Upper lobe of right lung (tissue), 1 donor: ENCODE results near the gene RNF167. TPM values are rescaled to one million over a fixed set of nuclear protein-coding genes. Genes with fewer than 3 reads are reported as not detected.
"Not testable (repeated sequence)": the region's sequence is repeated elsewhere in the genome, so short reads cannot be mapped to it uniquely, and the experiment has no call there.

Experiments used
- ATAC-seq: fragments of 200-7000 bp; cut with Tn5 transposase; one replicate; pipeline ENCODE4 v1.9.1; 2020; ENCODE audit warnings: mild to moderate bottlenecking, moderate library complexity
- DNase-seq: peaks from one replicate; pipeline ENCODE4 v3.0.0-alpha.2; 2020
- H3K27ac ChIP-seq: fragments of 200-600 bp; one replicate; pipeline ENCODE4 v1.8.0; 2022
- H3K27me3 ChIP-seq: fragments of 200-600 bp; one replicate; pipeline ENCODE4 v1.8.0; 2022; ENCODE audit warnings: mild to moderate bottlenecking
- H3K36me3 ChIP-seq: fragments of 200-600 bp; one replicate; pipeline ENCODE4 v1.8.0; 2022
- H3K4me1 ChIP-seq: fragments of 200-600 bp; one replicate; pipeline ENCODE4 v1.8.0; 2022
- H3K4me3 ChIP-seq: fragments of 200-600 bp; one replicate; pipeline ENCODE4 v1.8.0; 2022; ENCODE audit warnings: mild to moderate bottlenecking
- H3K9me3 ChIP-seq: fragments of 200-600 bp; one replicate; pipeline ENCODE4 v1.8.0; 2022
- intact Hi-C: fragments of 100-400 bp; cut with DNase I; formaldehyde crosslinking; loops from one replicate; pipeline ENCODE4 v1.11.0; 2022
- total RNA-seq: library from RNA; stranded (reverse); fragmentation: NEBNext Ultra II Directional; extraction: Animal tissue kit (Norgen Biotek cat#: 25700); gene quantifications from one replicate; pipeline ENCODE4 v1.2.1, GENCODE V29; 2021
- TF ChIP-seq, protein P1 (sequence below): fragments of 200-600 bp; IDR thresholded peaks from one replicate; pipeline ENCODE4 v1.8.0; 2022; ENCODE audit warnings: antibody characterized with exemption
- donor health status: DM: no; HTN: yes; CAD: no; lungs with severe emphysema.

Gene RNF167
- total RNA-seq, 1 donor from 2014 or later: 92.9 TPM

GRCh38 chr17:4901108-4901647, 38.9 kb upstream of the RNF167 start:
- Histone ChIP-seq H3K36me3 (peaks cover 11% of the 10 kb centered on the region), H3K27ac (peak overlapping the region; percentile 11), H3K9me3 (no peaks in the 10 kb centered on the region), H3K27me3 (peaks cover 6% of the 10 kb centered on the region), H3K4me3 (peak overlapping the region; percentile 53), H3K4me1 (peaks cover 9% of the 10 kb centered on the region)
- DNase-seq: no peak
- TF ChIP-seq, protein P1, sequence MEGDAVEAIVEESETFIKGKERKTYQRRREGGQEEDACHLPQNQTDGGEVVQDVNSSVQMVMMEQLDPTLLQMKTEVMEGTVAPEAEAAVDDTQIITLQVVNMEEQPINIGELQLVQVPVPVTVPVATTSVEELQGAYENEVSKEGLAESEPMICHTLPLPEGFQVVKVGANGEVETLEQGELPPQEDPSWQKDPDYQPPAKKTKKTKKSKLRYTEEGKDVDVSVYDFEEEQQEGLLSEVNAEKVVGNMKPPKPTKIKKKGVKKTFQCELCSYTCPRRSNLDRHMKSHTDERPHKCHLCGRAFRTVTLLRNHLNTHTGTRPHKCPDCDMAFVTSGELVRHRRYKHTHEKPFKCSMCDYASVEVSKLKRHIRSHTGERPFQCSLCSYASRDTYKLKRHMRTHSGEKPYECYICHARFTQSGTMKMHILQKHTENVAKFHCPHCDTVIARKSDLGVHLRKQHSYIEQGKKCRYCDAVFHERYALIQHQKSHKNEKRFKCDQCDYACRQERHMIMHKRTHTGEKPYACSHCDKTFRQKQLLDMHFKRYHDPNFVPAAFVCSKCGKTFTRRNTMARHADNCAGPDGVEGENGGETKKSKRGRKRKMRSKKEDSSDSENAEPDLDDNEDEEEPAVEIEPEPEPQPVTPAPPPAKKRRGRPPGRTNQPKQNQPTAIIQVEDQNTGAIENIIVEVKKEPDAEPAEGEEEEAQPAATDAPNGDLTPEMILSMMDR: no peak
- no peak for ATAC-seq
- intact Hi-C loops: loop anchor here (10.0 kb wide), 1 partner anchor 164 kb away; no protein-coding TSS in a partner anchor

DNA sequence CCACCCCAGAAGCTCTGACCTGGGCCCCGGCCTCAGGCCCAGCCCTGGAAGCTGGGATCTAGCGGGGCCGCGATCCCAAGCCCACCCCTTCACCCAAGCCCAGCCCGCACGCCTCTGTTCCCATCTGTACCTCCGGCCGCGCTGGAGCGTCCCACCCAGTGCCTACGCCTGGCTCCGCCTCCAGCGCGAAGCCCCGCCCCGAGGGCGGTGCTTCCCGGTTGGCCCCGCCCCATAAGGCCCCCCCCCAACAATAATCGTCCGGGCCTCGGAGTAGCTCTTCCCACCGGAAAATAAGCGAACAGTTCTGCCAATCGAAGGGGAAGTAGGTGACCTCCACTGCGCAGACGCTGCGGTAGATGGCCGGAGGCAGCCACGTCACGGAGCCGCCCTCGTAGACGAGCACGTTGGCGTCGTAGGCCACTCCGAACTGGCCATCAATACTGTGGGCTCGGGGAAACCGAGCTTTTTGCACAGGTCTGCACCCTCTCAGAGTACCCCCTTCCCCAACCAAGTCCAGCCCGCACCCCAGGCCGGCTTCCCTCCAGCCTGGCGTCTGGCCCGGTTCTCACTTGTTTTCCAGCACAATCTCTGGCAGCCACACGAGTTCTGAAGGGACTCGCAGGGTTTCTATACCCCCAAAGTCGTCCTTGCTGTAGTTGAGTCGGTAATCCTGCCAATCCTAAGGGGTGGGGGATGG, 38.3 kb upstream of the RNF167 start:
- intact Hi-C loops: loop anchor here (10.0 kb wide), 1 partner anchor 163 kb away; no protein-coding TSS in a partner anchor
- H3K36me3 ChIP-seq: peaks cover 5% of the 10 kb centered on the region
- peak overlapping the region; percentile 42 for H3K27ac ChIP-seq
- no peaks in the 10 kb centered on the region for H3K9me3 ChIP-seq
- H3K4me1 ChIP-seq: peaks cover 9% of the 10 kb centered on the region
- peak; percentile 86 for DNase-seq
- peak overlapping the region; percentile 53 for H3K4me3 ChIP-seq
- TF ChIP-seq, protein P1: no peak
- peaks cover 6% of the 10 kb centered on the region for H3K27me3 ChIP-seq
- ATAC-seq: peak; percentile 61

DNA sequence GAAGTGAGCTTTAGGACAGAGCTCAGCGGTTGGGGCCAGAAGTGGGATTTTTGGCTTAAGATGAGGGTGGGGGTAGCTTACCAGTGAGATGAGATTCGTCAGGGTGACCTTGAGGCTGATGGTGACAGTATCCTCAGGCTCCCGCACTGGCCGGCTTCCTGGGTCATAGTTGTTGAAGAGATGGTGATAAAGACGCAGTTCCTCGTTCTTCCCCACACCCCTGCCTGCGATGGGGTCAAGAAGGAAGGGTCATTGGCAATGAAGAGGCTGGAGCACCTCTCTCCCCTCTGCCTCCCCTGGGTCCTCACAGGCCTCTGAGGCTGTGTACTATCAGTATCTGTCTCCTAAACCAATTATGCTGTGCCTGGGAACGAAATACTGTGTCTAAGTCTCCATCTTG, 37.5 kb upstream of the RNF167 start:
- Histone ChIP-seq H3K36me3 (no peaks in the 10 kb centered on the region), H3K4me3 (no peak overlapping the region), H3K27ac (peak overlapping the region; percentile 42), H3K27me3 (peaks cover 6% of the 10 kb centered on the region), H3K4me1 (peaks cover 9% of the 10 kb centered on the region), H3K9me3 (no peaks in the 10 kb centered on the region)
- DNase-seq (no peak), ATAC-seq (no peak)
- intact Hi-C loops: loop anchor here (10.0 kb wide), 1 partner anchor 162 kb away; no protein-coding TSS in a partner anchor
- TF ChIP-seq, protein P1: no peak

- TF ChIP-seq, protein P1: peak; percentile 77
- H3K4me3 ChIP-seq: peak within 1 kb of the TSS; percentile 6
- H3K9me3 ChIP-seq: no peaks in the 10 kb centered on the region
- DNase-seq (no peak), ATAC-seq (peak; percentile 53)
- H3K27ac ChIP-seq: peak within 1 kb of the TSS; percentile 42
- intact Hi-C loops: loop anchor here (10.0 kb wide), 1 partner anchor 162 kb away; no protein-coding TSS in a partner anchor
- H3K4me1 ChIP-seq: peaks cover 9% of the 10 kb centered on the region
- no peaks in the 10 kb centered on the region for H3K36me3 ChIP-seq
- H3K27me3 ChIP-seq: peaks cover 6% of the 10 kb centered on the region
These were observed 36.8 kb upstream of the RNF167 start, which contains the start of gene CHRNE for GRCh38 chr17:4903051-4903818. Gene CHRNE, minus strand, starts transcription at chr17:4903098. Its CDS starts 35 bp downstream, at chr17:4903063.

- not testable (repeated sequence) for H3K27me3 ChIP-seq, H3K4me1 ChIP-seq, H3K27ac ChIP-seq, H3K36me3 ChIP-seq, H3K4me3 ChIP-seq, DNase-seq, ATAC-seq, H3K9me3 ChIP-seq
- intact Hi-C loops: loop anchor here (10.0 kb wide), 1 partner anchor 158 kb away; no protein-coding TSS in a partner anchor
These were observed 33.4 kb upstream of the RNF167 start for GRCh38 chr17:4906642-4907041.
